ENCODE measurements around the gene NINJ2. TPM values are rescaled to one million over a fixed set of nuclear protein-coding genes. Genes with fewer than 3 reads are reported as not detected.
"Not testable (repeated sequence)": the region's sequence is repeated elsewhere in the genome, so short reads cannot be mapped to it uniquely, and the experiment has no call there.

NINJ2 gene
- total RNA-seq, 1 donor from 2014 or later = 0.69 TPM

DNA sequence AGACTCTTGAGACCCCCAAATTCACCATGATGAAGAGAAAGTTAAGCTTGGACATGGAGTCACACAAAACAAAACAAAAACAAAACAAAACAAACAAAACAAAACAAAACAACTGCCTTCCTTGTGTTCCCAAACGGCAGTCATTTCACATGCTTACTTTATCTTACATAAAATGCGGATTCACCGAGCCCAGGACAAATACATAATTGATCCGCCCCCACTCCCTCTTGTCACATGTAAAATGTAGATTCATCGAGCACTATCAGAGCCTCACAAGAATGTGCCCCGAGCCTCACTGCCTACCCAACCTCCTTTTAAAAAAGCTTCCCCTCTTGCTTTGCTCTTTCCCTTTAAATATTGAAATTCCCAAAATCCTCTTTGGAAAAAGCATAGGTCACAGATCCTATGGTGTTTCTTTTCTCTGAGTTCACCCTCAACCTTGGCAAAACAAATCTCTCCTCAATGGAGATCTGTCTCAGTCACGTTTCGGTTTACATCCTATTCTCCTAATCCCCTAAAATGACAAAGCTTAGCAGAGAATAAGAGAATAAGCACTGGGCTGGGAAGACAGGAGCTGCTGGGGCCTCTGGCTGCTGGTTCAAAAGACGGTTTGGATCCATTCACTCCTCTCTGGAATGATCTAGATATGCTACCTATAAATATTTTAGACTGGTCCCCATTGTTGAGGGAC, 83.7 kb downstream of the NINJ2 start:
- H3K27ac Mint-ChIP-seq = peak overlapping the region; percentile 91
- H3K36me3 Mint-ChIP-seq = no peaks in the 10 kb centered on the region
- no peak for DNase-seq (ENCODE audit: low spot score in 2 of 2, unreplicated experiment in 2 of 2)
- no peaks in the 10 kb centered on the region for H3K9me3 Mint-ChIP-seq
- peaks cover 22% of the 10 kb centered on the region for H3K4me1 Mint-ChIP-seq
- no peak overlapping the region for H3K4me3 Mint-ChIP-seq
- TF ChIP-seq, protein P1, sequence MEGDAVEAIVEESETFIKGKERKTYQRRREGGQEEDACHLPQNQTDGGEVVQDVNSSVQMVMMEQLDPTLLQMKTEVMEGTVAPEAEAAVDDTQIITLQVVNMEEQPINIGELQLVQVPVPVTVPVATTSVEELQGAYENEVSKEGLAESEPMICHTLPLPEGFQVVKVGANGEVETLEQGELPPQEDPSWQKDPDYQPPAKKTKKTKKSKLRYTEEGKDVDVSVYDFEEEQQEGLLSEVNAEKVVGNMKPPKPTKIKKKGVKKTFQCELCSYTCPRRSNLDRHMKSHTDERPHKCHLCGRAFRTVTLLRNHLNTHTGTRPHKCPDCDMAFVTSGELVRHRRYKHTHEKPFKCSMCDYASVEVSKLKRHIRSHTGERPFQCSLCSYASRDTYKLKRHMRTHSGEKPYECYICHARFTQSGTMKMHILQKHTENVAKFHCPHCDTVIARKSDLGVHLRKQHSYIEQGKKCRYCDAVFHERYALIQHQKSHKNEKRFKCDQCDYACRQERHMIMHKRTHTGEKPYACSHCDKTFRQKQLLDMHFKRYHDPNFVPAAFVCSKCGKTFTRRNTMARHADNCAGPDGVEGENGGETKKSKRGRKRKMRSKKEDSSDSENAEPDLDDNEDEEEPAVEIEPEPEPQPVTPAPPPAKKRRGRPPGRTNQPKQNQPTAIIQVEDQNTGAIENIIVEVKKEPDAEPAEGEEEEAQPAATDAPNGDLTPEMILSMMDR (IDR thresholded peaks at IDR 0.05; ENCODE audit: unreplicated experiment) = no peak
- no peaks in the 10 kb centered on the region for H3K27me3 Mint-ChIP-seq (ENCODE audit: low read depth)

DNA sequence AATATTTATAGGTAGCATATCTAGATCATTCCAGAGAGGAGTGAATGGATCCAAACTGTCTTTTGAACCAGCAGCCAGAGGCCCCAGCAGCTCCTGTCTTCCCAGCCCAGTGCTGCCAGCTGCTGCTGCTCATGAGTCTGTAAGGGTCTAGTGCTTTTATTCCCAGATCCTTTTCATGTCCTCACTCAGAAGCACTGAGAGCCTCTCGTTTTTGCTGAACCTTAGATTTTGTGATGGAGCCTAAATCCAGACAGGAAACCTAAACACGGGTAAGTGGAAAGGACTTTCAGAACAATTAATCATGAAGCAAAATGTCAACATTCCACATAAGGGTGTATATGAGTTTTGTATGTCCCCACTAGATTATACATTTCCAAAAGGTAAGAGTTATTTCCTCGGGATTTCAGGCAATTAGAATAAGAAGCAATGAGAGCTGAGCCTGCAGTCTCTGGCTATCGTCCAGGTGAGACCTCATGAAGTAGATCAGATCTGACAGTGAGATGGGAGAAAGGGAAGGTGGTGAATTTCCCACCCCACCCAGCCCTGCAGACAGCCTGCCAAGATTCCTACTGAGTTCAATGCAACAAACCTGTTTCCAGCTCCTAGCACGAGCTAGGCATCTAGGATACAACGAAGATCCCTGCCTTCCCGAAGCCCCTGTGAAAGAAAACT, 84.4 kb downstream of the NINJ2 start:
- TF ChIP-seq, protein P1 (IDR thresholded peaks at IDR 0.05; ENCODE audit: unreplicated experiment) = no peak
- Mint-ChIP-seq H3K36me3 (no peaks in the 10 kb centered on the region), H3K4me1 (peaks cover 22% of the 10 kb centered on the region), H3K4me3 (no peak overlapping the region), H3K9me3 (no peaks in the 10 kb centered on the region), H3K27ac (peak overlapping the region; percentile 91), H3K27me3 (ENCODE audit: low read depth) (no peaks in the 10 kb centered on the region)
- DNase-seq (ENCODE audit: low spot score in 2 of 2, unreplicated experiment in 2 of 2) = no peak

DNA sequence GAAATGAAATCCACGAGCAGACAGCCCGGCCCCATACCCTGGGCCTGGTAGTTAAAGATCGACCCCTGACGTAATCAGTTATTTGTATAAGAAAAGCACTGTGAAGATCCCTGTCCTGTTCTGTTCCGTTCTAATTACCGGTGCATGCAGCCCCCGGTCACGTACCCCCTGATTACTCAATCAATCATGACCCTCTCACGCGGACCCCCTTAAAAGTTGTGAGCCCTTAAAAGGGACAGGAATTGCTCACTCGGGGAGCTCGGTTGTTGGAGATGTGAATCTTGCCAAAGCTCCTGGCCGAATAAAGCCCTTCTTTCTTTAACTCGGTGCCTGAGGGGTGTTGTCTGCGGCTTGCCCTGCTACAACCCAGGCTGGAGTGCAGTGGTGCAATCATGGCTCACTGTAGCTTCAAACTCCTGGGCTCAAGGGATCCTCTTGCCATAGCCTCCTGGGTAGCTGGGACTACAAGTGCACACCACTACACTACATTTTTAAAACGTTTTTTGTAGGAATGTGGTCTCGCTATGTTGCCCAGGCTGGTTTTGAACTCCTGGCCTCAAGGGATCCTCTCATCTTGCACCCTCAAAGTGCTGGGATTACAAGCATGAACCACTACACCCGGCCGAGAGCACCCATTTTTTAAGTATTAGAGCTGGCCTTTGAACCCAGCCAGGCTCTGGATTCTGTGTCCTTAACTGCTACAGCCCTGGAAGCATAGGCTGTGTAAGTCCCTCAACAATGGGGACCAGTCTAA, 85.1 kb downstream of the NINJ2 start:
- not testable (repeated sequence) for DNase-seq (ENCODE audit: low spot score in 2 of 2, unreplicated experiment in 2 of 2); H3K27me3 Mint-ChIP-seq (ENCODE audit: low read depth); H3K9me3 Mint-ChIP-seq; H3K4me3 Mint-ChIP-seq; H3K36me3 Mint-ChIP-seq
- H3K27ac Mint-ChIP-seq = peak overlapping the region; percentile 91
- peaks cover 22% of the 10 kb centered on the region for H3K4me1 Mint-ChIP-seq

DNA sequence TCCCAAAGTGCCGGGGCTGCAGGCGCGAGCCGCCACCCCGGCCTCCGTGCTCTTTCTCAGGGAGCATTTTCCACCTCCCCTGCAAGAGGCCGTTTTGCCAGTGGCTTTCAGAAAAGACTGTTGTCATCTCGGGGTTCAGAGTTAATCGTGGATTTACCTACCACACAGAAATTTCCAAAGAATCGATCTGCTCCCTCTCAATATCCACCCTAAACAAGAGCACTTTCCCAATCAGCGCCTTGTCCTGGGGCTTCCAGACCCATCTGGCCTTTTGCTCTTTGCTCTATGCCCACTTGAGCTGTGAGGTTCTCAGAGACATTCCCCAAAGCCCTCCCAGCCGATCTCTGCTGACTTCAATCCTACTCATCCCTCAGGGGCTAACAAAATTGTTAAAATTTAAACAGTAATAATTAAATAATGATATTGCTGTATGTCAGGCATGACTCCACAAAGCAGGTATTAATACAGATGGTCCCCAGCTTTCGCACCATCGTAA, 86.6 kb downstream of the NINJ2 start:
- no peak for DNase-seq (ENCODE audit: low spot score in 2 of 2, unreplicated experiment in 2 of 2)
- TF ChIP-seq, protein P1 (IDR thresholded peaks at IDR 0.05; ENCODE audit: unreplicated experiment) = no peak
- Mint-ChIP-seq H3K27me3 (ENCODE audit: low read depth) (no peaks in the 10 kb centered on the region), H3K36me3 (no peaks in the 10 kb centered on the region), H3K27ac (no peak overlapping the region), H3K4me3 (no peak overlapping the region), H3K4me1 (peaks cover 25% of the 10 kb centered on the region), H3K9me3 (no peaks in the 10 kb centered on the region)

DNA sequence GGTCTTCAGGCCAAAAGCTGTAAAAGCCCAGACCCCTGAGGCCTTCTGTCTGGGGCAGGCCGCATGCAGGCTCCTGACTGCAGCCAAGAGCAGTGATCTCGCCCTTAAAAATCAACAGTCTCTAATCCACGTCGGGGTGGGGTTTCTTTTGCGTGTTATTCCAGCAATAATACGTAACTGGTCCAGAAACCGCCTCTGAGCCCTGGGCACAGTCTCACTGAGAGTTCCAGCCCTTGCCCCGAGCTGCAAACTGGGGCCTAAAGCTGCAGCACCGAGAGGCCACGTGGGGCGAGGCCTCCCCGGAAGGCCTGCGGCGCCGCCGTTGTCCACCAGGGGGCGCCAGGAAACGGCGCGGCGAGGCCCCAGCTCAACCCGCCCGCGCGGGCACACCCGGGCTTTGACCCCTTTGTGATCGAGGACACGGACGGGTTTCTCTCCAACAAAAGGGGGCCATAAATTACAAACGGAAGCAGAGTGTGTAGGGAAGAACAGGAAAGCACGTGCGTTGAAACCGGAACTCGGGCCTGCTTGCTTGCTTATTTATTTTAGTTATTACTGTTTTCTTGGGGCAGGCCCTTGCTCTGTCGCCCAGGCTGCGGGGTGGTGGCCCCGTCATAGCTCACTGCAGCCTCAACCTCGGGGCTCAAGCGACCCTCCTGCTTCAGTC, 87.2 kb downstream of the NINJ2 start:
- Mint-ChIP-seq H3K27me3 (ENCODE audit: low read depth) (no peaks in the 10 kb centered on the region), H3K4me1 (peaks cover 31% of the 10 kb centered on the region), H3K9me3 (no peaks in the 10 kb centered on the region), H3K27ac (peak overlapping the region; percentile 59), H3K4me3 (no peak overlapping the region), H3K36me3 (no peaks in the 10 kb centered on the region)
- TF ChIP-seq, protein P1 (IDR thresholded peaks at IDR 0.05; ENCODE audit: unreplicated experiment) = peak; percentile 99
- peak; percentile 62 to 89 for DNase-seq (ENCODE audit: low spot score in 2 of 2, unreplicated experiment in 2 of 2)

Data from mesothelial cell of epicardium (in vitro differentiated cells).